Stimulated activated CD4-positive, alpha-beta T cell treated with anti-CD3 and anti-CD28 coated beads, Interleukin-12 subunit alpha, Interleukin-12 subunit beta, amount 100 ng/mL, for 48 hours (primary cell): Measurements from ENCODE around the gene GBP1.
"Not testable (repeated sequence)": the region's sequence is repeated elsewhere in the genome, so short reads cannot be mapped to it uniquely, and the experiment has no call there.

Experiments used
- DNase-seq, 3 donors: peaks; one replicate each; pipeline ENCODE4 v3.0.0-alpha.2; 2020; ENCODE audit warnings: low read depth in 2 of 3, low spot score in 1 of 3

The GBP1 gene

GRCh38 chr1:89065079-89065868 is at the start of gene GBP1:
Gene GBP1, minus strand, starts transcription at chr1:89065208. Its CDS starts 1,974 bp downstream, at chr1:89063234.
- DNase-seq, result no peak

GRCh38 chr1:89114662-89115061 is 49.7 kb upstream of the GBP1 start:
- DNase-seq, result no peak

GRCh38 chr1:89112871-89113613 is 48.0 kb upstream of the GBP1 start:
- DNase-seq, result no peak

- DNase-seq, result no peak
Observed at GRCh38 chr1:89104687-89105086, 39.7 kb upstream of the GBP1 start.

- no peak for DNase-seq
Observed at GRCh38 chr1:89104147-89104546, 39.1 kb upstream of the GBP1 start.

- DNase-seq, result no peak
Observed at GRCh38 chr1:89102021-89102420, 37.0 kb upstream of the GBP1 start.

GRCh38 chr1:89100412-89100811 is 35.4 kb upstream of the GBP1 start:
- no peak for DNase-seq

GRCh38 chr1:89098857-89099256 is 33.8 kb upstream of the GBP1 start:
- DNase-seq, result no peak

GRCh38 chr1:89095737-89096136 is 30.7 kb upstream of the GBP1 start:
- no peak for DNase-seq

- DNase-seq, result no peak
Observed at GRCh38 chr1:89089962-89090361, 25.0 kb upstream of the GBP1 start.

- DNase-seq, result no peak
Observed at GRCh38 chr1:89088572-89088971, 23.6 kb upstream of the GBP1 start.

- DNase-seq, result no peak
Observed at GRCh38 chr1:89087241-89087640, 22.2 kb upstream of the GBP1 start.

GRCh38 chr1:89085781-89086180 is 20.8 kb upstream of the GBP1 start:
- peak in 2 of 3 donors; percentile 27 to 50 for DNase-seq

- DNase-seq, result no peak
Observed at GRCh38 chr1:89081005-89081404, 16.0 kb upstream of the GBP1 start.

- not testable (repeated sequence) for DNase-seq
Observed at GRCh38 chr1:89080068-89080467, 15.1 kb upstream of the GBP1 start.

- DNase-seq, result not testable (repeated sequence)
Observed at GRCh38 chr1:89072466-89073065, 7.6 kb upstream of the GBP1 start.

- no peak for DNase-seq
Observed at GRCh38 chr1:89070509-89070908, 5.5 kb upstream of the GBP1 start.

GRCh38 chr1:89069951-89070350 is 4.9 kb upstream of the GBP1 start:
- DNase-seq, result no peak

GRCh38 chr1:89068291-89068690 is 3.3 kb upstream of the GBP1 start:
- no peak for DNase-seq

- DNase-seq, result no peak
Observed at GRCh38 chr1:89064632-89065031, 376 bp downstream of the GBP1 start.

- DNase-seq, result no peak
Observed at GRCh38 chr1:89063094-89063493, 1.9 kb downstream of the GBP1 start.

- DNase-seq, result no peak
Observed at GRCh38 chr1:89060091-89060490, 4.9 kb downstream of the GBP1 start.
